ENCODE results near the gene TRAPPC11. TPM values are rescaled to one million over a fixed set of nuclear protein-coding genes. Genes with fewer than 3 reads are reported as not detected.

TRAPPC11 gene
- total and polyA plus RNA-seq, 2 of the 4 experiments (the other 2 are of a cell fraction): 25.3 to 56.8 TPM

GRCh38 chr4:183635321-183635720 lies 23.8 kb upstream of the TRAPPC11 start:
- no peaks in the 10 kb centered on the region for H3K27me3 ChIP-seq (ENCODE audit: control insufficient read depth, insufficient read depth, low read length)
- no peaks in the 10 kb centered on the region for H4K20me1 ChIP-seq (ENCODE audit: insufficient read depth, low read length)
- peak overlapping the region; percentile 8 for H3K14ac ChIP-seq (replicated peaks; ENCODE audit: low read depth, low read length)
- H3K56ac ChIP-seq (ENCODE audit: extremely low read depth, insufficient read depth, low read length): 0 out of 2 replicates have a peak overlapping the region, but pooled peaks have one; percentile 14
- no peaks in the 10 kb centered on the region for H3K9me3 ChIP-seq (ENCODE audit: control insufficient read depth, insufficient read depth, low read length)
- H2AFZ ChIP-seq (replicated peaks; ENCODE audit: low read length, poor library complexity): peak overlapping the region; percentile 60
- no peak for TF ChIP-seq RFX5 (IDR thresholded peaks at IDR 0.05; ENCODE audit: low read depth, low read length)
- no peak for TF ChIP-seq CTCF (conservative IDR thresholded peaks at IDR 0.05; ENCODE audit: low read depth, low read length)
- peak overlapping the region; percentile 78 for H2BK120ac ChIP-seq (ENCODE audit: low read depth, low read length)
- H4K5ac ChIP-seq (ENCODE audit: low read depth, low read length): peak overlapping the region; percentile 49; the same call in 1 of the 2 replicates
- in situ Hi-C loops (cut with MboI; ENCODE audit: low sequenced_read_pairs): no loop called here
- BruUV-seq (replicated peaks): no TSS peak
- peak overlapping the region; percentile 84 for H3K18ac ChIP-seq (ENCODE audit: low read depth, low read length)
- peak overlapping the region; percentile 51 for H2BK15ac ChIP-seq (ENCODE audit: low read depth, low read length)
- peak overlapping the region; percentile 57 for H2AK5ac ChIP-seq (ENCODE audit: low read depth, low read length)
- H2BK20ac ChIP-seq (ENCODE audit: low read depth, low read length): peak overlapping the region; percentile 72
- no peak overlapping the region for H3K9ac ChIP-seq (ENCODE audit: low read depth, low read length)
- H3K4ac ChIP-seq (ENCODE audit: low read depth, low read length): peak overlapping the region; percentile 91
- peak overlapping the region; percentile 81; the same call in 1 of the 2 replicates for H3K27ac ChIP-seq (ENCODE audit: insufficient read depth, low read length)
- ChIA-PET CTCF (interaction anchor here (0.6 kb wide), 1 partner anchor 603 kb away, joined by 3 read pairs; no protein-coding TSS in a partner anchor), POLR2A (ENCODE audit: unreplicated experiment) (no interaction called here)
- peak overlapping the region; percentile 41; the same call in 1 of the 2 replicates for H3K23ac ChIP-seq (ENCODE audit: low read depth, low read length)
- WGBS, 2 experiments (ENCODE audit: extremely low coverage in 2 of 2, insufficient read length in 1 of 2): 29% methylated on average over 1 of the region's 10 CpGs; no CpG with 5 or more reads in 1 of the 2 experiments
- H2AK9ac ChIP-seq (replicated peaks; ENCODE audit: low read depth, low read length, poor library complexity): peak overlapping the region; percentile 51
- DNase-seq (no peak), ATAC-seq (ENCODE audit: low read depth) (no peak)
- H4K91ac ChIP-seq (ENCODE audit: insufficient read depth, low read depth, low read length): peak overlapping the region; percentile 77
- no peaks in the 10 kb centered on the region; the same call in none of the 2 replicates for H3K9me1 ChIP-seq (ENCODE audit: insufficient read depth, low read length)
- no peak overlapping the region for H3K4me2 ChIP-seq (ENCODE audit: low read depth, low read length)
- H4K8ac ChIP-seq (ENCODE audit: low read depth in 2 of 2, low read length in 2 of 2): peak overlapping the region; percentile 19 to 20; a peak in 3 of 4 replicates
- dilution Hi-C loops (cut with HindIII; ENCODE audit: low sequenced_read_pairs, unreplicated experiment): no loop called here
- H2BK5ac ChIP-seq (ENCODE audit: low read depth, low read length, poor library complexity, severe bottlenecking): peak overlapping the region; percentile 24
- H3K36me3 ChIP-seq (ENCODE audit: control insufficient read depth, insufficient read depth, low read length): no peaks in the 10 kb centered on the region
- H3K4me1 ChIP-seq (ENCODE audit: control insufficient read depth, insufficient read depth, low read length): peaks cover 20% of the 10 kb centered on the region
- H3K4me3 ChIP-seq (ENCODE audit: insufficient read depth, low read depth, low read length): no peak overlapping the region
- intact Hi-C loops (cut with micrococcal nuclease): loop anchor here (5.0 kb wide), 1 partner anchor 128 kb away; the partner anchor contains the start of gene ING2
- H3K79me1 ChIP-seq (ENCODE audit: low read depth in 1 of 2, low read length in 2 of 2): no peaks in the 10 kb centered on the region
